GM19023 (cell line): ENCODE results near the gene GJA3.
A peak's percentile ranks its signal among the peaks of the same experiment; 100 is the strongest.

ENCODE experiments used
- ATAC-seq: cut with Tn5 transposase; IDR thresholded peaks from one replicate; pipeline ENCODE4 v1.9.1; 2021; ENCODE audit warnings: mild to moderate bottlenecking, moderate library complexity; ENCODE audit not compliant: unreplicated experiment

Gene GJA3

GRCh38 chr13:20130652-20131051, 30.2 kb downstream of the GJA3 start:
- ATAC-seq, result no peak

GRCh38 chr13:20130012-20130411, 30.8 kb downstream of the GJA3 start:
- no peak for ATAC-seq

GRCh38 chr13:20129076-20129475, 31.8 kb downstream of the GJA3 start:
- ATAC-seq, result no peak

GRCh38 chr13:20128459-20128931, 32.4 kb downstream of the GJA3 start:
- peak; percentile 22 for ATAC-seq

GRCh38 chr13:20127562-20128458, 33.0 kb downstream of the GJA3 start:
- ATAC-seq, result peak; percentile 64

GRCh38 chr13:20127262-20127561, 33.6 kb downstream of the GJA3 start:
- ATAC-seq, result no peak

- ATAC-seq, result no peak
Measured at GRCh38 chr13:20126541-20127261, 34.2 kb downstream of the GJA3 start.

- ATAC-seq, result no peak
Measured at GRCh38 chr13:20125783-20126165, 35.1 kb downstream of the GJA3 start.

GRCh38 chr13:20125129-20125782, 35.6 kb downstream of the GJA3 start:
- ATAC-seq, result no peak

GRCh38 chr13:20124303-20124702, 36.5 kb downstream of the GJA3 start:
- ATAC-seq, result no peak

- ATAC-seq, result no peak
Measured at GRCh38 chr13:20121159-20121525, 39.7 kb downstream of the GJA3 start.

GRCh38 chr13:20119960-20120359, 40.9 kb downstream of the GJA3 start:
- ATAC-seq, result no peak

GRCh38 chr13:20118268-20119140, 42.3 kb downstream of the GJA3 start:
- peak; percentile 51 for ATAC-seq

- ATAC-seq, result no peak
Measured at GRCh38 chr13:20116213-20116612, 44.6 kb downstream of the GJA3 start.

- no peak for ATAC-seq
Measured at GRCh38 chr13:20114066-20114610, 46.7 kb downstream of the GJA3 start.

- no peak for ATAC-seq
Measured at GRCh38 chr13:20109037-20109436, 51.8 kb downstream of the GJA3 start.

- no peak for ATAC-seq
Measured at GRCh38 chr13:20106742-20107141, 54.1 kb downstream of the GJA3 start.

GRCh38 chr13:20105161-20105689, 55.6 kb downstream of the GJA3 start:
- no peak for ATAC-seq

- ATAC-seq, result no peak
Measured at GRCh38 chr13:20102525-20103180, 58.2 kb downstream of the GJA3 start.
